ENCODE data around the gene ANAPC13. TPM values are rescaled to one million over a fixed set of nuclear protein-coding genes. Genes with fewer than 3 reads are reported as not detected.
A peak's percentile ranks its signal among the peaks of the same experiment; 100 is the strongest.

The ANAPC13 gene
- total and polyA plus RNA-seq, 7 experiments from 2014 or later, result 21.2 to 110 (median 35.5) TPM

DNA sequence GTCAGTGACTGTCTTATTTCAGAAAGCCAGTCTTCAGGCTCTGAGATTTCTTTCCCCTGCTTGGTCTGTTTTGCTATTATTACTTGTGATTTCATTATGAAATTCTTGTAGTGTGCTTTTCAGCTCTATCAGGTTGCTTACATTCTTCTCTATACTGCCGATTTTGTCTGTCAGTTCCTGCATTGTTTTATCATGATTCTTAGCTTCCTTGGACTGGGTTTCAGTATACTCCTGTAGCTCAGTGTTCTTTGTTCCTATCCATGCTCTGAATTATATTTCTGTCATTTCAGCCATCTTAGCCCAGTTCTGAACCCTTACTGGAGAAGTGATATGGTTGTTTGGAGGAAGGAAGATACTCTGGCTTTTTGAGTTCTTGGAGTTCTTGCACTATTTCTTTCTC lies 40.5 kb upstream of the ANAPC13 start:
- Histone ChIP-seq H3K27ac (ENCODE audit: low read depth, low read length) (no peak overlapping the region), H3K27me3 (ENCODE audit: control insufficient read depth in 2 of 2, insufficient read depth in 2 of 2, low read length in 2 of 2) (no peaks in the 10 kb centered on the region), H3K4me1 (ENCODE audit: control insufficient read depth in 2 of 2, insufficient read depth in 2 of 2, low read length in 2 of 2) (no peaks in the 10 kb centered on the region), H3K4me3 (ENCODE audit: low read length) (no peak overlapping the region), H3K36me3 (ENCODE audit: control insufficient read depth in 2 of 3, insufficient read depth in 3 of 3, low read length in 3 of 3) (no peaks in the 10 kb centered on the region), H3K9me3 (ENCODE audit: control insufficient read depth in 2 of 3, low read length in 3 of 3) (peaks cover 0 to 17% (median 0%) of the 10 kb centered on the region in 3 experiments)
- intact Hi-C loops (cut with micrococcal nuclease), result no loop called here
- Mint-ChIP-seq H3K4me1 (peaks cover 0 to 26% (median 12%) of the 10 kb centered on the region in 7 donors), H3K36me3 (peaks cover 35 to 58% (median 54%) of the 10 kb centered on the region in 5 donors), H3K27me3 (no peaks in the 10 kb centered on the region), H3K27ac (no peak overlapping the region), H3K4me3 (no peak overlapping the region), H3K9me3 (peaks cover 10 to 52% (median 43%) of the 10 kb centered on the region in 11 donors)
- POLR2A ChIA-PET, result no interaction called here
- DNase-seq, result no peak
- CTCF ChIA-PET, result no interaction called here
- ATAC-seq, result no peak

- no peaks in the 10 kb centered on the region for H3K4me1 ChIP-seq (ENCODE audit: control insufficient read depth in 2 of 2, insufficient read depth in 2 of 2, low read length in 2 of 2)
- Mint-ChIP-seq H3K4me3 (peak overlapping the region in 2 of 10 donors; percentile 11 to 42), H3K27ac (no peak overlapping the region), H3K27me3 (no peaks in the 10 kb centered on the region), H3K4me1 (peaks cover 0 to 26% (median 12%) of the 10 kb centered on the region in 7 donors), H3K36me3 (peaks cover 35 to 66% (median 62%) of the 10 kb centered on the region in 5 donors), H3K9me3 (peaks cover 10 to 60% (median 45%) of the 10 kb centered on the region in 11 donors)
- no peak for DNase-seq
- H3K9me3 ChIP-seq (ENCODE audit: control insufficient read depth in 2 of 3, low read length in 3 of 3), result peaks cover 0 to 17% (median 0%) of the 10 kb centered on the region in 3 experiments
- ChIA-PET POLR2A (no interaction called here), CTCF (no interaction called here)
- no peak for ATAC-seq
- no peaks in the 10 kb centered on the region for H3K36me3 ChIP-seq (ENCODE audit: control insufficient read depth in 2 of 3, insufficient read depth in 3 of 3, low read length in 3 of 3)
- intact Hi-C loops (cut with micrococcal nuclease), result no loop called here
- no peaks in the 10 kb centered on the region for H3K27me3 ChIP-seq (ENCODE audit: control insufficient read depth in 2 of 2, insufficient read depth in 2 of 2, low read length in 2 of 2)
- no peak overlapping the region for H3K4me3 ChIP-seq (ENCODE audit: low read length)
- no peak overlapping the region for H3K27ac ChIP-seq (ENCODE audit: low read depth, low read length)
Measured at GRCh38 chr3:134525293-134525692, 39.5 kb upstream of the ANAPC13 start.

DNA sequence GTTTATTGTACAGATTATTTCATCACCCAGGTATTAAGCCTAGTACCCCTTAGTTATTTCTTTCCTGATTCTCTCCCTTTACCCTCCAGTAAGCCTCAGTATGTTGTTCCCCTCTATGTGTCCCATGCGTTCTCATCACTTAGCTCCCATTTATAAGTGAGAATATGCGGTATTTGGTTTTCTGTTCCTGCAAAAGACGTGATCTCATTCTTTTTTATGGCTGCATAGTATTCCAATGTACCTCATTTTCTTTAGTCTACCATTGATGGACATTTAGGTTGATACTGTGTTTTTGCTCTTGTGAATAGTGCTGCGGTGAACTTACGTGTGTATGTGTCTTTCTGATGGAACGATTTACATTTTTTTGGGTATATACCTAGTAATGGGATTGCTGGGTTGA lies 36.8 kb upstream of the ANAPC13 start:
- POLR2A ChIA-PET, result no interaction called here

DNA sequence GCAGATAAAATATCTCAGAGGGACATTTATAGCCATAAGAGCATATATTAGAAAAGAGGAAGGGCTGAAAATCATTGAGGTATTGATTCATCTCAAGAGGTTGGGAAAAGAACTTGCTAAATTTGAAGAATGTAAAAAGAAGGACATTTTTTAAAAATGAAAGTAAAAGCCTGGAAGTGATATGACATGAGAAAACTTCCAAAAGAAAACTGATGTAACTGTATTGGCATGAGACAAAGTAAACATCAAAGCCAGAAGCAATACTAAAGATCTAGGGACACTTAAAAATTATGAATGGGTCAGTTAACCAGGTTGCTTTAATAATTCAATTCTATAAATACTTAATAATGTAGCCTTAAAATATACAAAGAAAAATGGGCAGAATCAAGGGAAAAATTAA lies 32.0 kb upstream of the ANAPC13 start:
- Mint-ChIP-seq H3K27me3 (no peaks in the 10 kb centered on the region), H3K4me1 (peaks cover 2 to 22% (median 9%) of the 10 kb centered on the region in 7 donors), H3K9me3 (peaks cover 4 to 51% (median 20%) of the 10 kb centered on the region in 11 donors), H3K27ac (peak overlapping the region in 2 of 9 donors; percentile 41 to 43), H3K4me3 (peak overlapping the region in 1 of 10 donors; percentile 27), H3K36me3 (peaks cover 19 to 84% (median 80%) of the 10 kb centered on the region in 5 donors)
- Histone ChIP-seq H3K4me3 (ENCODE audit: low read length) (no peak overlapping the region), H3K9me3 (ENCODE audit: control insufficient read depth in 2 of 3, low read length in 3 of 3) (peaks cover 0 to 5% (median 0%) of the 10 kb centered on the region in 3 experiments), H3K27ac (ENCODE audit: low read depth, low read length) (no peak overlapping the region), H3K36me3 (ENCODE audit: control insufficient read depth in 2 of 3, insufficient read depth in 3 of 3, low read length in 3 of 3) (peaks cover 0 to 3% (median 0%) of the 10 kb centered on the region in 3 experiments), H3K4me1 (ENCODE audit: control insufficient read depth in 2 of 2, insufficient read depth in 2 of 2, low read length in 2 of 2) (no peaks in the 10 kb centered on the region), H3K27me3 (ENCODE audit: control insufficient read depth in 2 of 2, insufficient read depth in 2 of 2, low read length in 2 of 2) (no peaks in the 10 kb centered on the region)
- POLR2A ChIA-PET, result no interaction called here
- CTCF ChIA-PET, result no interaction called here
- no peak for ATAC-seq
- no peak for DNase-seq
- intact Hi-C loops (cut with micrococcal nuclease), result no loop called here

More for the DNA sequence above, 36.8 kb upstream of the ANAPC13 start:
- CTCF ChIA-PET, result interaction anchor here (0.5 kb wide), 1 partner anchor 320 kb away, joined by 3 read pairs; no protein-coding TSS in a partner anchor
- Mint-ChIP-seq H3K9me3 (peaks cover 10 to 88% (median 52%) of the 10 kb centered on the region in 11 donors), H3K4me3 (no peak overlapping the region), H3K36me3 (peaks cover 35 to 81% (median 77%) of the 10 kb centered on the region in 5 donors), H3K27ac (no peak overlapping the region), H3K4me1 (peaks cover 0 to 21% (median 5%) of the 10 kb centered on the region in 7 donors), H3K27me3 (no peaks in the 10 kb centered on the region)
- no peaks in the 10 kb centered on the region for H3K4me1 ChIP-seq (ENCODE audit: control insufficient read depth in 2 of 2, insufficient read depth in 2 of 2, low read length in 2 of 2)
- DNase-seq (no peak), ATAC-seq (no peak)
- no peak overlapping the region for H3K4me3 ChIP-seq (ENCODE audit: low read length)
- H3K9me3 ChIP-seq (ENCODE audit: control insufficient read depth in 2 of 3, low read length in 3 of 3), result peaks cover 0 to 17% (median 0%) of the 10 kb centered on the region in 3 experiments
- H3K27me3 ChIP-seq (ENCODE audit: control insufficient read depth in 2 of 2, insufficient read depth in 2 of 2, low read length in 2 of 2), result no peaks in the 10 kb centered on the region
- H3K27ac ChIP-seq (ENCODE audit: low read depth, low read length), result no peak overlapping the region
- H3K36me3 ChIP-seq (ENCODE audit: control insufficient read depth in 2 of 3, insufficient read depth in 3 of 3, low read length in 3 of 3), result no peaks in the 10 kb centered on the region
- intact Hi-C loops (cut with micrococcal nuclease), result no loop called here

- H3K27me3 ChIP-seq (ENCODE audit: control insufficient read depth in 2 of 2, insufficient read depth in 2 of 2, low read length in 2 of 2), result no peaks in the 10 kb centered on the region
- no peak overlapping the region for H3K4me3 ChIP-seq (ENCODE audit: low read length)
- H3K4me1 ChIP-seq (ENCODE audit: control insufficient read depth in 2 of 2, insufficient read depth in 2 of 2, low read length in 2 of 2), result no peaks in the 10 kb centered on the region
- H3K36me3 Mint-ChIP-seq, result peaks cover 16 to 80% (median 74%) of the 10 kb centered on the region in 5 donors
- H3K27ac Mint-ChIP-seq, result peak overlapping the region in 1 of 9 donors; percentile 62
- H3K27ac ChIP-seq (ENCODE audit: low read depth, low read length), result no peak overlapping the region
- H3K9me3 Mint-ChIP-seq, result peaks cover under 1 to 42% (median 12%) of the 10 kb centered on the region in 11 donors
- ATAC-seq (no peak), DNase-seq (no peak)
- intact Hi-C loops (cut with micrococcal nuclease), result no loop called here
- peaks cover 2 to 22% (median 9%) of the 10 kb centered on the region in 7 donors for H3K4me1 Mint-ChIP-seq
- H3K4me3 Mint-ChIP-seq, result no peak overlapping the region
- peaks cover 0 to 9% (median 0%) of the 10 kb centered on the region in 3 experiments for H3K36me3 ChIP-seq (ENCODE audit: control insufficient read depth in 2 of 3, insufficient read depth in 3 of 3, low read length in 3 of 3)
- ChIA-PET CTCF (no interaction called here), POLR2A (no interaction called here)
- H3K9me3 ChIP-seq (ENCODE audit: control insufficient read depth in 2 of 3, low read length in 3 of 3), result peaks cover 0 to 3% (median 0%) of the 10 kb centered on the region in 3 experiments
- H3K27me3 Mint-ChIP-seq, result no peaks in the 10 kb centered on the region
Measured at GRCh38 chr3:134516905-134517304, 31.1 kb upstream of the ANAPC13 start.

DNA sequence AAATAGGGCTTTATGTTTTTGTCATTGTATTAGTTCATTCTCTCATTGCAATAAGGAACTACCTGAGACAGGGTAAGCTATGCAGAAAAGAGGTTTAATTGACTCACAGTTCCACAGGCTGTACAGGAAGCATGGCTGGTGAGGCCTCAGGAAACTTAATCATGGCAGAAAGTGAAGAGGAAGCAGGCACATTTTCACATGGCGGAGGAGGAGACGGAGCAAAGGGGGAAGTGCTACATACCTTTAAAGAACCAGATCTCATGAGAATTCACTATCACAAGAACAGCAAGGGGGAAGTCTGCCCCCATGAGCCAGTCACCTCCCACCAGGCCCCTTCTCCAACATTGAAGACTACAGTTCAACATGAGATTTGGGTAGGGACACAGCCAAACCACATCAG lies 25.7 kb upstream of the ANAPC13 start:
- H3K27me3 Mint-ChIP-seq, result no peaks in the 10 kb centered on the region
- Histone ChIP-seq H3K27me3 (ENCODE audit: control insufficient read depth in 2 of 2, insufficient read depth in 2 of 2, low read length in 2 of 2) (no peaks in the 10 kb centered on the region), H3K27ac (ENCODE audit: low read depth, low read length) (no peak overlapping the region), H3K9me3 (ENCODE audit: control insufficient read depth in 2 of 3, low read length in 3 of 3) (no peaks in the 10 kb centered on the region), H3K36me3 (ENCODE audit: control insufficient read depth in 2 of 3, insufficient read depth in 3 of 3, low read length in 3 of 3) (peaks cover 0 to 31% (median 0%) of the 10 kb centered on the region in 3 experiments), H3K4me3 (ENCODE audit: low read length) (no peak overlapping the region), H3K4me1 (ENCODE audit: control insufficient read depth in 2 of 2, insufficient read depth in 2 of 2, low read length in 2 of 2) (no peaks in the 10 kb centered on the region)
- H3K27ac Mint-ChIP-seq, result peak overlapping the region in 1 of 9 donors; percentile 44
- ATAC-seq (no peak), DNase-seq (no peak)
- peaks cover 0 to 11% (median 2%) of the 10 kb centered on the region in 11 donors for H3K9me3 Mint-ChIP-seq
- POLR2A ChIA-PET, result interaction anchor here (0.6 kb wide), 1 partner anchor 243 kb away, joined by 3 read pairs; no protein-coding TSS in a partner anchor
- CTCF ChIA-PET, result no interaction called here
- H3K36me3 Mint-ChIP-seq, result peaks cover 32 to 85% (median 72%) of the 10 kb centered on the region in 5 donors
- intact Hi-C loops (cut with micrococcal nuclease), result no loop called here
- peaks cover 5 to 19% (median 13%) of the 10 kb centered on the region in 7 donors for H3K4me1 Mint-ChIP-seq
- H3K4me3 Mint-ChIP-seq, result no peak overlapping the region

DNA sequence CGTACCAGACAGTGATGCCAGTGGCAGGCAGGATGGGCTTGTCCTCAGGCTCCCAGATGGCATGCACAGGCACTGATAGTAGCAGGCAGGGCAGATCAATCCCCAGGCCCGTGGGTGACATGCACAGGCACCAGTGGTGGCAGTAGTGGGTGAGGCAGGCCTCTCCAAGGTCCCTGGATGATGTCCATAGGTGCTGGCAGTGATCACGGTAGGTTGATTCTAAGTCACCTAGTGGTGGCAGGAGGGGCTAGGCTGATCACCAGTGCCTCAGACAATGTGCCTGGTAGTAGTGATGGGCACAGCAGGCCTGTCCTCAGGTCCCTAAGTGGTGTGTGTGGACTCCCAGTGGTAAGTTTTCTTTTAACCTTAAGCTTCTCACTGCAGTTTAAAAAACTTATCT lies 19.7 kb upstream of the ANAPC13 start:
- ATAC-seq (no peak), DNase-seq (no peak)
- CTCF ChIA-PET, result no interaction called here
- no peaks in the 10 kb centered on the region for H3K27me3 ChIP-seq (ENCODE audit: control insufficient read depth in 2 of 2, insufficient read depth in 2 of 2, low read length in 2 of 2)
- H3K9me3 Mint-ChIP-seq, result peaks cover 13 to 49% (median 34%) of the 10 kb centered on the region in 11 donors
- no peak overlapping the region for H3K4me3 Mint-ChIP-seq
- H3K9me3 ChIP-seq (ENCODE audit: control insufficient read depth in 2 of 3, low read length in 3 of 3), result no peaks in the 10 kb centered on the region
- peaks cover 46 to 93% (median 74%) of the 10 kb centered on the region in 5 donors for H3K36me3 Mint-ChIP-seq
- H3K27me3 Mint-ChIP-seq, result no peaks in the 10 kb centered on the region
- intact Hi-C loops (cut with micrococcal nuclease), result no loop called here
- no peak overlapping the region for H3K27ac Mint-ChIP-seq
- H3K4me3 ChIP-seq (ENCODE audit: low read length), result no peak overlapping the region
- H3K27ac ChIP-seq (ENCODE audit: low read depth, low read length), result no peak overlapping the region
- H3K4me1 Mint-ChIP-seq, result peaks cover 8 to 54% (median 41%) of the 10 kb centered on the region in 7 donors
- peaks cover 0 to 8% (median 0%) of the 10 kb centered on the region in 3 experiments for H3K36me3 ChIP-seq (ENCODE audit: control insufficient read depth in 2 of 3, insufficient read depth in 3 of 3, low read length in 3 of 3)
- POLR2A ChIA-PET, result no interaction called here
- H3K4me1 ChIP-seq (ENCODE audit: control insufficient read depth in 2 of 2, insufficient read depth in 2 of 2, low read length in 2 of 2), result no peaks in the 10 kb centered on the region
